ENCODE data around the gene CD74. TPM values are rescaled to one million over a fixed set of nuclear protein-coding genes. Genes with fewer than 3 reads are reported as not detected.
"Not testable (repeated sequence)": the region's sequence is repeated elsewhere in the genome, so short reads cannot be mapped to it uniquely, and the experiment has no call there.

CD74 gene
- polyA plus RNA-seq, 1 donor from 2014 or later = not detected

DNA sequence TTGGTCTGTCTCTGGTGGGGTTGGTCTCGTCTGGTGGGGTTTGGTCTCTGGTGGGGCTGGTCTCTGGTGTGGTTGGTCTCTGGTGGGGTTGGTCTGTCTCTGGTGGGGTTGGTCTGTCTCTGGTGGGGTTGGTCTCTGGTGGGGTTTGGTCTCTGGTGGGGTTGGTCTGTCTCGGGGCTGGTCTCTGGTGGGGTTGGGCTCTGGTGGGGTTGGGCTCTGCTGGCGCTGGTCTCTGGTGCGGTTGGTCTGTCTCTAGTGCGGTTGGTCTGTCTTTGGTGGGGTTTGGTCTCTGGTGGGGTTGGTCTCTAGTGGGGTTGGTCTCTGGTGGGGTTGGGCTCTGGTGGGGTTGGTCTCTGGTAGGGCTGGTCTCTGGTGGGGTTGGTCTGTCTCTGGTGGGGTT is 16.3 kb upstream of the CD74 start:
- no peak overlapping the region for H3K27ac ChIP-seq (ENCODE audit: low read length)
- H3K36me3 ChIP-seq (ENCODE audit: insufficient read depth, low read length) = no peaks in the 10 kb centered on the region
- H3K9me2 ChIP-seq (ENCODE audit: insufficient read depth, low read length) = no peaks in the 10 kb centered on the region
- no peaks in the 10 kb centered on the region for H3K79me2 ChIP-seq (replicated peaks; ENCODE audit: insufficient read depth, low read length)
- no peaks in the 10 kb centered on the region for H3F3A ChIP-seq (ENCODE audit: insufficient read depth, low read length, poor library complexity, severe bottlenecking)
- H2AFZ ChIP-seq (ENCODE audit: low read depth, low read length) = no peak overlapping the region
- H4K20me1 ChIP-seq (ENCODE audit: insufficient read depth) = no peaks in the 10 kb centered on the region
- H3K27me3 ChIP-seq (ENCODE audit: insufficient read depth, low read depth, low read length) = no peaks in the 10 kb centered on the region
- H3K9me3 ChIP-seq (ENCODE audit: low read length) = no peaks in the 10 kb centered on the region
- TF ChIP-seq TAF1 (IDR thresholded peaks at IDR 0.05; ENCODE audit: low read depth) (no peak), EP300 (conservative IDR thresholded peaks at IDR 0.05; ENCODE audit: poor library complexity, severe bottlenecking) (no peak), CTCF (IDR thresholded peaks at IDR 0.05; ENCODE audit: poor library complexity, severe bottlenecking) (no peak), RAD21 (conservative IDR thresholded peaks at IDR 0.05) (no peak), MXI1 (conservative IDR thresholded peaks at IDR 0.05; ENCODE audit: poor library complexity, severe bottlenecking) (no peak), SMC3 (conservative IDR thresholded peaks at IDR 0.05; ENCODE audit: poor library complexity) (no peak), EZH2 (IDR thresholded peaks at IDR 0.05; ENCODE audit: borderline replicate concordance, insufficient read depth, low read length, poor library complexity, severe bottlenecking) (no peak), POLR2AphosphoS5 (IDR thresholded peaks at IDR 0.05) (no peak)
- TF ChIP-seq, protein P1, sequence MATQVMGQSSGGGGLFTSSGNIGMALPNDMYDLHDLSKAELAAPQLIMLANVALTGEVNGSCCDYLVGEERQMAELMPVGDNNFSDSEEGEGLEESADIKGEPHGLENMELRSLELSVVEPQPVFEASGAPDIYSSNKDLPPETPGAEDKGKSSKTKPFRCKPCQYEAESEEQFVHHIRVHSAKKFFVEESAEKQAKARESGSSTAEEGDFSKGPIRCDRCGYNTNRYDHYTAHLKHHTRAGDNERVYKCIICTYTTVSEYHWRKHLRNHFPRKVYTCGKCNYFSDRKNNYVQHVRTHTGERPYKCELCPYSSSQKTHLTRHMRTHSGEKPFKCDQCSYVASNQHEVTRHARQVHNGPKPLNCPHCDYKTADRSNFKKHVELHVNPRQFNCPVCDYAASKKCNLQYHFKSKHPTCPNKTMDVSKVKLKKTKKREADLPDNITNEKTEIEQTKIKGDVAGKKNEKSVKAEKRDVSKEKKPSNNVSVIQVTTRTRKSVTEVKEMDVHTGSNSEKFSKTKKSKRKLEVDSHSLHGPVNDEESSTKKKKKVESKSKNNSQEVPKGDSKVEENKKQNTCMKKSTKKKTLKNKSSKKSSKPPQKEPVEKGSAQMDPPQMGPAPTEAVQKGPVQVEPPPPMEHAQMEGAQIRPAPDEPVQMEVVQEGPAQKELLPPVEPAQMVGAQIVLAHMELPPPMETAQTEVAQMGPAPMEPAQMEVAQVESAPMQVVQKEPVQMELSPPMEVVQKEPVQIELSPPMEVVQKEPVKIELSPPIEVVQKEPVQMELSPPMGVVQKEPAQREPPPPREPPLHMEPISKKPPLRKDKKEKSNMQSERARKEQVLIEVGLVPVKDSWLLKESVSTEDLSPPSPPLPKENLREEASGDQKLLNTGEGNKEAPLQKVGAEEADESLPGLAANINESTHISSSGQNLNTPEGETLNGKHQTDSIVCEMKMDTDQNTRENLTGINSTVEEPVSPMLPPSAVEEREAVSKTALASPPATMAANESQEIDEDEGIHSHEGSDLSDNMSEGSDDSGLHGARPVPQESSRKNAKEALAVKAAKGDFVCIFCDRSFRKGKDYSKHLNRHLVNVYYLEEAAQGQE (IDR thresholded peaks at IDR 0.05; ENCODE audit: borderline replicate concordance) = no peak
- no peak overlapping the region for H3K4me3 ChIP-seq (ENCODE audit: low read length)
- no peak overlapping the region for H3K9ac ChIP-seq (ENCODE audit: low read length)
- no peak overlapping the region for H3K4me2 ChIP-seq (ENCODE audit: low read length)

DNA sequence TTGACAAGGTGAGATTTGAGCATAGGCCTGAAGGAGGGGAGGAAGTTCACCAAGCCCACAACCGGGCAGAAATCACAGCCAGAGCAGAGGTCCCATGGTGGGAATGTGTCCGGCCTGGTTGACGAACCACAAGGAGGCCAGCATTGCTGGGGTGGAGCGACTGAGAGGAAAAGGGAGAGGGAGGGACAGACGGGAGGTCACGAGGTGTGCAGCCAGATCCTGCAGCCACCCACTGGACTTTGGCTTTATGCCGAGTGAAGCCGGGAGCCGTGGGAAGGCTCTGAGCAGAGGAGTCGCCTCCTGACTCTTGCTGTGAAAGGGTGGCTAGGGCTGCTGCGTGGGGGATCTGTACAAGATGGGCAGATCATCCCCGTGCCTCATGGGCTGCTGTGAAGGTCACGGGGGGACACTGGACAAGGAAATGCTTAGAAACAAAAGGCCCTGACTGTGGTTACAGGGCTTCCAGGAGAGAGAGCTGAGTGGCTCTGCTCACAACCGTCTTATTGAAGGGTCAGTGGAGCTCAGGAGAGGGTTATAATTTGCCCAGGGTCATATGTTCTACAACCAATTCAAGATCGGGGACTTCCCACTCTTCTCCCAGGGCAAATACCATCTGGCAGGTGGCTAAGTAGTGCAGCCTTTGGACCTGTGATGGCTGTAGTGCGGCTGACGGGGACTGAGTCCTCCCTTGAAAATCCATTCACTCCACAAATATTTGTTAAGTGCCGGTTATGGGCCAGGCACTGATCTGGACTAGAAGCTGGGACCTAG is 15.6 kb upstream of the CD74 start:
- no peaks in the 10 kb centered on the region for H3K9me2 ChIP-seq (ENCODE audit: insufficient read depth, low read length)
- no peak overlapping the region for H3K4me2 ChIP-seq (ENCODE audit: low read length)
- no peak overlapping the region for H2AFZ ChIP-seq (ENCODE audit: low read depth, low read length)
- no peaks in the 10 kb centered on the region for H3K36me3 ChIP-seq (ENCODE audit: insufficient read depth, low read length)
- no peak overlapping the region for H3K4me3 ChIP-seq (ENCODE audit: low read length)
- no peaks in the 10 kb centered on the region for H4K20me1 ChIP-seq (ENCODE audit: insufficient read depth)
- TF ChIP-seq EP300 (conservative IDR thresholded peaks at IDR 0.05; ENCODE audit: poor library complexity, severe bottlenecking) (no peak), EZH2 (IDR thresholded peaks at IDR 0.05; ENCODE audit: borderline replicate concordance, insufficient read depth, low read length, poor library complexity, severe bottlenecking) (no peak), MXI1 (conservative IDR thresholded peaks at IDR 0.05; ENCODE audit: poor library complexity, severe bottlenecking) (no peak), SMC3 (conservative IDR thresholded peaks at IDR 0.05; ENCODE audit: poor library complexity) (no peak), RAD21 (conservative IDR thresholded peaks at IDR 0.05) (no peak), POLR2AphosphoS5 (IDR thresholded peaks at IDR 0.05) (no peak), CTCF (IDR thresholded peaks at IDR 0.05; ENCODE audit: poor library complexity, severe bottlenecking) (no peak), TAF1 (IDR thresholded peaks at IDR 0.05; ENCODE audit: low read depth) (no peak)
- TF ChIP-seq, protein P1 (IDR thresholded peaks at IDR 0.05; ENCODE audit: borderline replicate concordance) = no peak
- no peaks in the 10 kb centered on the region for H3F3A ChIP-seq (ENCODE audit: insufficient read depth, low read length, poor library complexity, severe bottlenecking)
- no peaks in the 10 kb centered on the region for H3K79me2 ChIP-seq (replicated peaks; ENCODE audit: insufficient read depth, low read length)
- H3K27ac ChIP-seq (ENCODE audit: low read length) = no peak overlapping the region
- H3K9ac ChIP-seq (ENCODE audit: low read length) = no peak overlapping the region
- H3K9me3 ChIP-seq (ENCODE audit: low read length) = no peaks in the 10 kb centered on the region
- H3K27me3 ChIP-seq (ENCODE audit: insufficient read depth, low read depth, low read length) = no peaks in the 10 kb centered on the region

GRCh38 chr5:150426165-150426564 is 13.5 kb upstream of the CD74 start:
- H4K20me1 ChIP-seq (ENCODE audit: insufficient read depth); H3K27ac ChIP-seq (ENCODE audit: low read length); H3K36me3 ChIP-seq (ENCODE audit: insufficient read depth, low read length); H3K4me3 ChIP-seq (ENCODE audit: low read length); H3K4me2 ChIP-seq (ENCODE audit: low read length); H3K9me2 ChIP-seq (ENCODE audit: insufficient read depth, low read length); H3K79me2 ChIP-seq (replicated peaks; ENCODE audit: insufficient read depth, low read length); H3K9ac ChIP-seq (ENCODE audit: low read length); H3K27me3 ChIP-seq (ENCODE audit: insufficient read depth, low read depth, low read length); H3K9me3 ChIP-seq (ENCODE audit: low read length); H3F3A ChIP-seq (ENCODE audit: insufficient read depth, low read length, poor library complexity, severe bottlenecking); H2AFZ ChIP-seq (ENCODE audit: low read depth, low read length): not testable (repeated sequence)

Data from neural cell (in vitro differentiated cells).